ENCODE data around the gene C1S.
"Not testable (repeated sequence)": the region's sequence is repeated elsewhere in the genome, so short reads cannot be mapped to it uniquely, and the experiment has no call there.

The C1S gene

DNA sequence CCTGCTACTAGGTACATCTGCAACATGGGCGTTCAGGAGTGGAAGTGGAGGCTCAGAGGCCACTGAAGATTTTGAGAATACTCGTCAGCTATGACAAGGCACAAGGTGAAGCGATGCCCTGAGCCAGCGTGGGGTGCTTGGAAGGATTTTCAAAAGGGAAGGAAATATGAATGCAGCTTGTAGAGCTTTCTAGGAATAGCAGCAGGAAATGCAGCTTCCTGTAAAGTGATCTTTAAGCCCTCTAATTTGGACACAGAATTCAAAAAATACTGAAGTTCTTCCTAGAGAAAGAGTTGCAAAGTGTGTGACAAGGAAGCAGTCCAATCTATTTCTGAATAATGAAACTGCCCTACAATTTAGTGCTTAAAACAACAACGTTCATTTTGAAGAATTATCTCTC lies 13.2 kb upstream of the C1S start:
- no peak for DNase-seq

DNA sequence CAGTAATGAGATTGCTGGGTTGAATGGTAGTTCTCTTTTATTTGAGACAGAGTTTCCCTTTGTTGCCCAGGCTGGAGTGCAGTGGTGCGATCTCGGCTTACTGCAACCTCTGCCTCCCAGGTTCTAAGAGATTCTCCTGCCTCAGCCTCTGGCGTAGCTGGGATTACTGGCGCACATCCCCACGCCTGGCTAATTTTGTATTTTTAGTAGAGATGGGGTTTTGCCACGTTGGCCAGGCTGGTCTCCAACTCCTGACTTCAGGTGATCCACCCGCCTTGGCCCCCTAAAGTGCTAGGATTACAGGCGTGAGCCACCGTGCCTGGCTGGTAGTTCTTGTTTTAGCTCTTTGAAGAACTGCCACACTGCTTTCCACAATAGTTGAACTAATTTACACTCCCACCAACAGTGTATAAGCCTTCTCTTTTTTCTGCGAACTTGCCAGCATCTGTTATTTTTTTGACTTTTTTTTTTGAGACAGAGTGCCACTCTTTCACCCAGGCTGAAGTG lies 11.0 kb upstream of the C1S start:
- not testable (repeated sequence) for DNase-seq

DNA sequence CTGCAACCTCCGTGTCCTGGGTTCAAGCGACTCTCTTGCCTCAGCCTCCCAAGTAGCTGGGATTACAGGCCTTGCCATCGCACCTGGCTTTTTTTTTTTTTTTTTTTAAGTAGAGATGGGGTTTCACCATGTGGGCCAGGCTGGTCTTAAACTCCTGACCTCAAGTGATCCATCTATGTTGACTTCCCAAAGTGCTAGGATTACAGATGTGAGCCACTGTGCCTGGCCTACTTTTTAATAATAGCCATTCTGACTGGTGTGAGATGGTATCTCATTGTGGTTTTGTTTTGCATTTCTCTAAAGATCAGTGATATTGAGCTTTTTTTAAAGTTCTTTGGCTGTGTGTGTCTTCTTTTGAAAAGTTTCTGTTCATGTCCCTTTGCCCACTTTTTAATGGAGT lies 10.5 kb upstream of the C1S start:
- not testable (repeated sequence) for DNase-seq

DNA sequence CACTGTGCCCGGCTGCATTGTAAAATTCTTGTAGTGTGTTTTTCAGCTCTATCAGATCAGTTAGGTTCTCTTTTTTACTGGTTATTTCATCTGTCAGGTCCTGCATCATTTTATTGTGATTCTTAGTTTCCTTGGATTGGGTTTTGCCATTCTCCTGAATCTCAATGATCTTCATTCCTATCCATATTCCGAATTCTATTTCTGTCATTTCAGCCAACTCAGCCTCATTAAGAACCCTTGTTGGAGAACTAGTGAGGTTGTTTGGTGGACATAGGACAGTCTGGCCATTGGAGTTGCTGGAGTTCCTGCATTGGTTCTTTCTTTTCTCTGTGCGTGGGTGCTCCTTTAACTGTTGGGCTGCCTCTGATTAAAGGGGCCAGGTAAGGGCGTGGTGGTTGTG lies 5.6 kb upstream of the C1S start:
- DNase-seq = no peak

DNA sequence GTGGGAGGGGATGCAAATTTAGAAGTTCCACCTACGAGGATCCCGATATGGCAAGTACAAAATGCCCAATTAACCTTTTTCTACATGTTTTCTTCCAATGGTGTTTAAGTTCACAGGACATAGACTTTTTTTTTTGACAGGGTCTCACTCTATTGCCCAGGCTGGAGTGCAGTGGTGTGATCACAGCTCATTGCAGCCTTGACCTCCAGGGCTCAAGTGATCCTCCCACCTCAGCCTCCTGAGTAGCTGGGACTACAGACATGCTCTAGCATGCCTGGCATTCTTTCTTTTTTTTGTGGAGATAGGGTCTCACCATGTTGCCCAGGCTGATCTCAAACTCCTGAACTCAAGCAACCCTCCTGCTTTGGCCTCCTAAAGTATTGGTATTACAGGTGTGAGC lies 4.8 kb upstream of the C1S start:
- not testable (repeated sequence) for DNase-seq

DNA sequence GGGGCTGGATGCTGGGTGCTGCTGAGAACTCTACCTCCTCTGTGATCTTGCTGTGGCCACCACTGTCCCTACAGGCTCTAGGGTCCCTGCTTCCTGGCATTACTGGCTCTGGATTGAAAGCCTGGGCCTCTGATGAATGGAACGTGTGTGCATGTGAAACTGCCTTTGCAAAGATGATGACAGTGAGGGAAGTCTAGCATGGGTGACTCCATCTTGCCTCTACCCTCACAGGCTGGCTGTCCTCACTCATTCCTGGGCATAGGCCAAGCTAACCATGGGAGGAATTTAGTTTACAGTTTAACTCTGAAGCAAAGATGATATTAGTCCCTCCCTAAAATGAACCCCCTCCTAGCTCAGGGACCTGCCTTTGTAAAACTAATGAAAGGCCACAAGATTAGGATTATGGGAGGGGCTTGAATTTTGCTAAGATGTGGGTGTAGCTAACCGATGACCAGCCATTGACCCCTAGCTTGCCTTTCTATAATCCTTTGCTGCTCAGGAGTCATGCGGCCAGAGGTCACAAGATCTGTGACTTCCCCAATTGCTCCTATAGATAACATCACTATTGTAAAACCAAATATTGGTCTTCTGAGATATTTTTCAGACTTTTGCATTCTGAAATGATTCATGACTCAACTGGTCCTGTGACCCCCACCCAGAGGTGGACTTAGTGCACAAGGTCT lies 2.2 kb upstream of the C1S start:
- no peak for DNase-seq

DNA sequence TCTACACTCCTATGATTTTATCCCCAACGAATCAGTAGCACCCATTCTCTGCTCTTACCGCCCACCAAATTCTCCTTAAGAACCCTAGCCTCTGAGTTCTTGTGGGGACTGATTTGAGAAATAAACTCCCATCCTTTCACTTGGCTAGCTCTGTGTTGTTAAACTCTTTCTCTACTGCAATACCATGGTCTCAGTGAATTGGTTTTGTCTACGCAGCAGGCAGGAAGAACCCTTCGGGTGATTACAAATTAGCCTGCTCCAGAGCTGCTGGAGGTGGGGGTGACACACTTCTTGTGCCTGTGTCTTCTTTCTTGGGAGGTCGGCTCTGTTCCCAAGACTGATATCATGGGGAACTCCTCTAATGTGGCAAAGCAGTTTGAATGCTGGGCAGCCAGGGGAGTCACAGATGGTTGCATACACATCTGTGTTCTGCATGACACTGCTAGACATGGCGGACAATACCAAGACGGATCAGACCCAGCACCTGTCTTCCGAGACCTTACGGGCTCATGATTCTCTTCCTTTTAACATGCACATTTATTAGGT lies 1.6 kb upstream of the C1S start:
- DNase-seq = no peak

DNA sequence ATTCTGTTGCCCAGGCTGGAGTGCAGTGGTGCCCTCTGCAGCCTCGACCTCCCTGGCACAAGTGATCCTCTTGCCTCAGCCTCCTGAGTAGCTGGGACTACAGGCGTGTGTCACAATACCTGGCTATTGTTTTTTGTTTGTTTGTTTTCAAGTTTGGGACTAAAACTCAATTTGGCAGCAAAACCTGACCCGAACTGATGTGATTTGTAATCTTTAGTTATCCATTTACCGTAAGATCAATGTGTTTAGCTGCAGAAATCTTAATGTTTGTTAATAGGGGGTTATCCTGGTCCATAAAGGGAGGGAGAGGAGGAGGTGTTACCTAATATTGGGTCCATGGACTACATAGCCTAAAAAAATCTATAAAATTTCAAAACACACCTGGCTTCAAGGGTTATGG lies 738 bp upstream of the C1S start:
- DNase-seq = no peak

DNA sequence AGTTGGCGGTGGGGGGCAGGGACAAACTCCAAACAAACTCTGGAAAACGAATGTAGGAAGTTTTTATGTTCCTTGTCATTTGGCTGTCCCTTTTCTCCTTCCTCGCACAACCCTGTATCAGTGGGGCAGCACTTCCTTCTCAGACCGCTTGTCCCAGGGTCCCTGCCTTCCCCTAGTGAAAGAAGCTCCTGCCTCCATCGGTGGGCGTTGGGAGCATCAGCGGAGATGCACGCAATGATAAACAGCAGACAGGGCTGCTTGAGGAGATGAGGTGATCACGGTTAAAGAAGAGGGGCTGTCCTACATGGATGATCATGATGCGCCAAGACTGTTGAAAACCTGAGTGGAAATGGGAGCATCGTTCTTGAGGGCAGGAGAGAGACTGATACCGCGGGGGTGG lies 620 bp downstream of the C1S start:
- DNase-seq = no peak

DNA sequence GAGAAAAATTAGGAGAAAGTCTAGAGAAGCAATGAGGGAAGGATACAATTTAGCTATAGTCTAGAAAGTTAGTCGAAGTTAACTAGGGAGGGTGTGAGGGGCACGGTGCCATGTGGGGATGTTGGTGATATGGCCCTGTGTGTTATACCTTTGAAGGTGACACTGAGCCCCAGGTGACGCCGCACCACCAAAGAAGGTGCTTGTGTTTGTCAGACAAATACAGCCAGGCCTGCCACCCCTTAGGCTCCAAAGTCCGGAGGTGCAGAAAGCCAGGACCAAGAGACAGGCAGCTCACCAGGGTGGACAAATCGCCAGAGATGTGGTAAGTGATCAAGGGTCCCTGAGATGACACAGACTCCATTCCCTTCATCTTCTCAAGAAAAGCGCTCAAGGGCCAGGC lies 1.1 kb downstream of the C1S start:
- no peak for DNase-seq

DNA sequence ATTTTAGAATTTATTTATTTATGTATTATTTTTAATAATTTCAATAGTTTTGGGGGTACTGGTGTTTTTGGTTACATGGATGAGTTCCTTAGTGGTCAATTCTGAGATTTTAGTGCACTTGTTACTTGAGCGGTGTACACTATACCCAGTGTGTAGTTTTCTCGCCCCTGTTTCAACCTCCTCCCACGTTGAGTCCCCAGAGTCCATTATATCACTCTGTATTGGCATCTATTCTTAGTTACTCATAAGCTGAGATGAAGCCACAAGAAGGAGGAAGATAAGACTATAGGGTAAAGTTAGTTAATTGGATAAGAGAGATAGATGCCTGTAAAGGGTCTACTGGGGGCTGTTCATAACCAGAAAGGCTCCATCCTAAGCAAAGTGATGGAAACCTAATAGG lies 4.0 kb downstream of the C1S start:
- DNase-seq = no peak

DNA sequence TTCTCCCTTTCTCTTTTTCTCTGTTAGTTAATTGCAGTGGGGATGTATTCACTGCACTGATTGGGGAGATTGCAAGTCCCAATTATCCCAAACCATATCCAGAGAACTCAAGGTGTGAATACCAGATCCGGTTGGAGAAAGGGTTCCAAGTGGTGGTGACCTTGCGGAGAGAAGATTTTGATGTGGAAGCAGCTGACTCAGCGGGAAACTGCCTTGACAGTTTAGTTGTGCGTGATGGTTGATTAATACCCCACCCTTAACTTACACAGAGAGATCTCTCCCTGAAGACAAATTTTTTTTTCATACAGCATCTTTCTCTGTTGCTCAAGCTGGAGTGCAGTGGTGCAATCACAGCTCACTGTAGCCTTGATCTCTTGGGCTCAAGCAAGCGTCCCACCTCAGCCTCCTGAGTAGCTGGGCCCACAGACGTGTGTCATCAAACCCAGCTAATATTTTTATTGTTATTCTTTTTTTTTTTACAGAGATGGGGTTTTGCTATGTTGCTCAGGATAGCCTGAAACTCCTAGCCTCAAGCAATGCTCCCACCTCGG lies 4.6 kb downstream of the C1S start:
- no peak for DNase-seq

DNA sequence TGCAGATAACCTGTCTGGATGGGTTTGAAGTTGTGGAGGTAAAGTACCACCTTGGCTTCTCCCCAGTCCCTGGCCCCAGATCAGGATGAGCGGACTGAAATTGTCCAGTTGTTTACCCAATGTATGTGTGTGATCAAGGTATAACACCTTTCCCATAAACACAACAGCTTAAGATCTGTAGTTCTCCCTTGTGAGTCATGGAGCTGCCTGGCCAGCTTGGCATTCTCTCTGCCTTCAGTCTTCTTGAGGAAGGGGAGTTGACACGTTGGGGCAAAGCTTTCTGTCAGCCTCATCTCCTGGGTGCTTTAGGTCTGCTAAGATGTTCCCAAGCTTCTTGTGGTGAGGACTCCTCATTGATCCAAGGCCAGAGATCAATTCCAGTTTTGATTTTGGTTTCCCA lies 6.1 kb downstream of the C1S start:
- no peak for DNase-seq

DNA sequence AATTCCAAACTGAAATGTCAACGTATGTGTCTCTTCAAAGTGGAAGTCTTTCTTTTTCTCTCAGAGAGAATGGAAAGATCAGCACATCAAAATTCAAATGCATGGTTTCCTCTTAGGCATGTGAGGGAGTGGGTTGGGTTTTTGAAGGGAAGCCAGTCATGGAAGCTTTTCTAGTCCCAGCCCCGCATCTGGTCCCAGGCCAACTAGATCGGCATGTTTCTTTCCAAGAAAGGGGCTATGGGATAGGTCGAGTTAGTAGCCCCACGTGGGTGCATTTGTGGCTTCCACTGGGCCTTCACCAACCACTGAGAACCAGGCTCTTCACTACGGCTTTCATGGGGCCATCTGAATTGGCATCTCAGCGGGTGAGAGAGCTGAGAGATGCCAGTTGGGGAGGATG lies 6.6 kb downstream of the C1S start:
- DNase-seq = no peak

DNA sequence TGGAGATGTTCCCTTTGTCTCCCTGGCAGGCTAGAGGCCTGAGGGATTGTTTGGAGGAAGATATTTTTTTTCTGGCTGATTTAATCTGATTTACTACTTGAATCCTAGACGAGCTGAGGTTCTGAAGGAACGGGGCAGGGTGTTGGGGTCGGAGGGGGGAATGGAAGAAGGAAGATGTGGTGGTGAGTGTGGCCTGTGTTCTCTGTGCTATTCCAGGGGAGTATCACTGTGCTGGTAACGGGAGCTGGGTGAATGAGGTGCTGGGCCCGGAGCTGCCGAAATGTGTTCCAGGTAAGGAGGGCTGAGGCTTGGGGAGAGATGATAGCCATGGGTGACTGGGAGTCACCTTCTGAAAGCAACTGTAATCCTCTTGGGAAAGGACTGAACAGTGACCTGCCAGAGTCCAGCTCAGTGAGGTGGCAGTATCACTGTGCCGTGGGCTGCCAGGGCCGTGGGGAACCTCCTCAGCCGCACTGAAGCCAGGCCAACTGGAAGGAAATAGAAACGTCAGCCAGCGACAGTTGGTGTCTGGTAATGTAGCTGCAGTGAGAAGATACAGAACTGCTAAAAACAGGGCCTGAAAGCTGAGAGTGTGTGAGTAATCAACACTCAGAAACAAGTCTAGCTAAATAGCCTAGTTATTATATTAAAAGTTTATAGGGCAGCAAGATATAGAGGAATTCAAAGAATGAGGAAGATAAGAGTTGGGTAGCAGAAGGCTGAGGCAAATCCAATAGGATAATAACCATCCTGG lies 7.9 kb downstream of the C1S start:
- DNase-seq = no peak

DNA sequence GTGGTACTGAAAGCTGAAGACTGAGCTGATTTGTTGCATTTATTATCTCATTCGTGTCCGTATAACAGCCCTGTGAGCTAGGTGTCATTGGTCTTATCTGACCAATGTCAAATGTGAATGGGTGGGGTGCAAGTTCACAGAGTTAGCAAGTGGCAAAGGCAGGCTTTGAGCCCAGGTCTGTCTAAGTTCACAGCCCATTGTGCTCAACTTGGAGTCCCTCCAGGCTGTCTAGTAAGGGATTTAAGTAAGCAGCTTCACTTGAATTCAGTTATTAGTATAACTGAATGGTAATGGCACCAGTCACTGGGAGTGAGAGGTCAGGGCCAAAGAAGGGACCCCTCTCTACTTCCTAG lies 8.5 kb downstream of the C1S start:
- no peak for DNase-seq

DNA sequence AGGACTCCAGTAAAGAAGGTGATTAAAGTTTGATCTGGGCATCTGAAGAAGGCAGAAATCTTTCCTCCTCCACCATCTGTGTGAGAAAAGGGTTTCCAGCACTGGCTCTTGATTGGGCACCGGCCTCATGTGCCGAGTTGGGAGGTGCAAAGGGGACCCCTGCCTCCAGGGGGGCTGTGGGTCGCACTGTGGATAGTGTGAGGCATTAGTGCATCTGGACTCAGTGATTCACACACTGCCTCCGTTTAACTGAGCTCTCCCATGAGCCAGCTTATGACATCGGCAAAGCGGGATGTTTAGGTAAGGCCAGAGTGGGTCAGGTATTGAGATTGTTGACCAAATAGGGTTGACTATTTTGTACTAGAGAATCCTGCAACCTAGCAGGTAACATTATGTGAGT lies 8.9 kb downstream of the C1S start:
- DNase-seq = no peak

DNA sequence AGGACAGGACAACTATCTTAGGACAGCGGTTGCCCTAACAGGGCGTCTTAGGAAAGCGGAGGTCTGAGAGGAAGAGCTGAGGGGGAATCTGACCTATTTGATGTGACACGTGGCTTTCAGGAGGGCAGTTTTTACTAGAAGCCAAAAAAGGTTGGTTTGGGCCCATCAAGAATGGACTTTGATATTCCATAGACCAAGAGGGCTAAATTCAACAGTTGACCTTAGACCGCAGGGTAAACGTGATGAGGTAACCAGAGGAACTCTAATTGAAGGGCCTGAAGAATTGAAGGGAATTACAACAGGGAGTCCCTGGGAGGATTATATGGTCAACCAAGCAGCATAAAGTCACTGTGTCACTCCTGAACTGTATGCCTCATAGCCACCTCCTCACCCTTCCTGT lies 11.5 kb downstream of the C1S start:
- DNase-seq = no peak

DNA sequence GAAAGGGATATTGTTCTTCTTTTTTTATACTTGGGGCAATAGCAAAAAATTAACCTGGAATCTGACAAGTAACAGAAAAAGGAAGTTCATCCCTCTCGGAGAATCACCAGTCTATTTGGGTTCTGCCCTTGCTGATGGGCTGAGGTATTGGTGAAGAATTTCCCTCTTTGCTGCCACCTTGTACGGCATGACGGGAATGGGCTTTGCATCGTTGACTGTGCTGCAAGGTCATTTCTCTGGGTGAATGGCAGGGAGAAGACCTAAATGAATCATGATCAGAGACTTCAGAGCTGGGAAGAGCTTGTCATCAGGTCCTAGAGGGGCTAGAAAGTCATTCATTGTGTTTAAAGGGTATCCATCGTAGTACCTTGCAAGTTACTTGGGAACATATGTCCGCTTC lies 12.0 kb downstream of the C1S start:
- no peak for DNase-seq

DNA sequence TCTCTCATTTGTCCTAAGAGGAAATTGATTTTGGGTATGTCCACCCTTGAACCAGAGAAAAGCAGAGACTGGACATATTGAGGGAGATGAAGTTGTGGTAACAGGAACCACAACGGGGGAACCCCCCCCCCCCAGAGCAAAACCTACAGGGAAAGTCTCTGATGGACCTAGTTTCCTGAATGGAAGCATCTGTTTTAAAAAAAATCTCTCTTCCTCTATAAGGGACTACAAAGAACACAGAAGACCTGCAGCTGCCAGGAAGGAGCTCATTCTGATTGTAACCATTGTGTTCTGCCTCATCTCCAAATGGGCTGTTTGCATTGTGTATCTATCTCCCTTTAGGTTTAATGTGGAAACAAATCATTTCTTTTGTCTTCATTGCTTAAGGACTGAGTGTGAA lies 13.4 kb downstream of the C1S start:
- DNase-seq = no peak

DNA sequence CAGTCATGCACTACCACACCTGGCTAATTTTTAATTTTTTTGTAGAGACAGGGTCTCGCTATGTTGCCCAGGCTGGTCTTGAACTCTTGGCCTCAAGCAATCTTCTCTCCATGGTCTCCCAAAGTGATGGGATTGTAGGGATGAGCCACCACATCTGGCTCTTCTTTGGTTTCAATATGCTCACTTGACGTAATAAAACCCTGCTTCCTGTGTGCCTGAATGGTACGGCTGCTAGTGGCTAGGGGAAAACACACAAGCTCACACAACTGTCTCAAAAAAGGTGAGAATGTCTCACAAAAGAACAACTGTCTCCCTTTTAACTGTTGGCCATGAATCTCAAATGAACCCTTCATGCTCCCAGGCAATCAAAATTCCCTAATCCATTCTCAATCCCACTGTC lies 15.0 kb downstream of the C1S start:
- no peak for DNase-seq

DNA sequence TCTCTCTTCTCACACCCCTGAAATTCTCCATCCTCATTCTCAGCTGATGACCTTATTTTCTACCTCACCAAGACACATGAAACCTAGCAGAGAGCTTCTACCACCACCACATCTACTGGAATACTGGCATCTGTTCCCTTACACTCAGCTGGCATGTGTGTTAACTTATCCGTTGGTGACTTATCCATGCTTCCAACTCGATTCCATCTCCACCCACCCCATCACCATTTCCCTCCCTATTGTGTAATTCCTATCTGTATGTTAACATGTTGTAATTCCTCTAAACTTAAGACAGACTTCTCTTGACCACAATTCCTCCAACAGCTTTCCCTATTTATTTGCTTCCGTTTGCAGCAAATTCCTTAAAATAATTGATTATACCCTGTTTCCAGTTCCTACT lies 15.4 kb downstream of the C1S start:
- no peak for DNase-seq

DNA sequence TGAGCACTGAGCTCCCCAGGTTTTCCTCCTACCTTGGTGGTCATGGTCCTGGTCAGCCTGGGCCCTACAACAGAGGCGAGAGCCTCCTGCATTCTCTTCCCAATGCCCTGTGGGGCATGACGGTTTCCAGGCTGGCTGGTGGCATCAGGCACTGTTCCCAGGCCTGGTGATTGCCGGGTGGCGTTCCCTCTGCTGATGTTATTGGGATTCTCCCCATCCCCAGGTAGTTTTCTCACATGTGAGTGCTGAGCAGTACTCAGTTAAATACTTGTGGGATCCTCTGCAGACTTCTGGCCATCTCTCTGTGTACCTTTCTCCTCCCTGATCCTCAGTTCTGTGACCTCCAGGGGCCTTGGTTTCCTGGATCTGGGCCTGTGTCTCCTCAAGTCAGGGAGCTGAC lies 16.0 kb downstream of the C1S start:
- DNase-seq = no peak

DNA sequence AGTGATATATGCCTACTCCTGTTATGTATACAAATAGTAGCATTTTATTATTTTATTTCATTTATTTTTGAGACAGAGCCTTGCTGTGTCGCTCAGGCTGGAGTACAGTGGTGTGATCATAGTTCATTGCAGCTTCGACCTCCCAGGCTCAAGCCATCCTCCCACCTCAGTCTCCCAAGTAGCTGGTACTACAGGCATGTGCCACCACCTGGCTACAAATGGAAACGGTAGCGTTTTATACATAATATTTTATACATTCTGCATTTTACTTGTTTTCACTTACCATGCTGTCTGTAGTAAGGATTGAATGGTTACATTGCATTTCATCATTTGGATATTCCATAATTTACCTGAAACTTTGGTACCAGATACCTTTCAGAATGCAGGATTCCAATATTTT lies 17.6 kb downstream of the C1S start:
- DNase-seq = no peak

DNA sequence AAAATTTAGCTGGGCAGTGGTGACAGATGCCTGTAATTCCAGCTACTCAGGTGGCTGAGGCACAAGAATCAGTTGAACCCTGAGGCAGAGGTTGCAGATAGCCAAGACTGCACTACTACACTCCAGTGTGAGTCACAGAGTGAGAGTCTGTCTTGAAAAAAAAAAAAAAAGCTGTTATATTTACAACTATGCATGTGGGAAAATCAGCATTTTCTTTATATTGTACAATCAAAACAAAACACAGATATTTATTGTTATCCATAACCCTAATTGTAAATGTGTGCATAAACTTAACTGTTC lies 19.3 kb downstream of the C1S start:
- DNase-seq = no peak

All from midbrain (tissue), 1 donor.